ENCODE results near the gene SLC30A2.

Gene SLC30A2

GRCh38 chr1:26084844-26085243, 38.9 kb upstream of the SLC30A2 start:
- Histone ChIP-seq H3K4me3 (replicated peaks; ENCODE audit: insufficient read depth, low read length) (no peak overlapping the region), H3K27me3 (ENCODE audit: insufficient read depth, poor library complexity, severe bottlenecking) (peaks cover 3% of the 10 kb centered on the region), H3K27ac (replicated peaks) (no peak overlapping the region)
- no peak for DNase-seq (ENCODE audit: low read depth in 1 of 2, low spot score in 1 of 2)
- TF ChIP-seq POLR2AphosphoS5 (IDR thresholded peaks at IDR 0.05; ENCODE audit: low read depth) (no peak), GABPA (IDR thresholded peaks at IDR 0.05; ENCODE audit: low read depth) (no peak), SPI1 (IDR thresholded peaks at IDR 0.05; ENCODE audit: borderline replicate concordance, low read depth) (no peak)

GRCh38 chr1:26084091-26084561, 38.2 kb upstream of the SLC30A2 start:
- no peak for DNase-seq (ENCODE audit: low read depth in 1 of 2, low spot score in 1 of 2)
- Histone ChIP-seq H3K27ac (replicated peaks) (no peak overlapping the region), H3K4me3 (replicated peaks; ENCODE audit: insufficient read depth, low read length) (no peak overlapping the region), H3K27me3 (ENCODE audit: insufficient read depth, poor library complexity, severe bottlenecking) (peaks cover 3% of the 10 kb centered on the region)
- TF ChIP-seq GABPA (IDR thresholded peaks at IDR 0.05; ENCODE audit: low read depth) (no peak), CTCF (IDR thresholded peaks at IDR 0.05; ENCODE audit: insufficient read depth, low read length) (no peak), SPI1 (IDR thresholded peaks at IDR 0.05; ENCODE audit: borderline replicate concordance, low read depth) (no peak), REST (IDR thresholded peaks at IDR 0.05; ENCODE audit: insufficient replicate concordance, low read depth) (no peak), POLR2AphosphoS5 (IDR thresholded peaks at IDR 0.05; ENCODE audit: low read depth) (no peak)

- no peak for DNase-seq (ENCODE audit: low read depth in 1 of 2, low spot score in 1 of 2)
- no peak overlapping the region for H3K4me3 ChIP-seq (replicated peaks; ENCODE audit: insufficient read depth, low read length)
Measured at GRCh38 chr1:26083208-26083607, 37.3 kb upstream of the SLC30A2 start.

More at GRCh38 chr1:26083208-26083607, 37.3 kb upstream of the SLC30A2 start:
- H3K27ac ChIP-seq (replicated peaks) = no peak overlapping the region
- peaks cover 3% of the 10 kb centered on the region for H3K27me3 ChIP-seq (ENCODE audit: insufficient read depth, poor library complexity, severe bottlenecking)
- TF ChIP-seq REST (IDR thresholded peaks at IDR 0.05; ENCODE audit: insufficient replicate concordance, low read depth) (no peak), CTCF (IDR thresholded peaks at IDR 0.05; ENCODE audit: insufficient read depth, low read length) (no peak), SPI1 (IDR thresholded peaks at IDR 0.05; ENCODE audit: borderline replicate concordance, low read depth) (no peak), GABPA (IDR thresholded peaks at IDR 0.05; ENCODE audit: low read depth) (no peak), POLR2AphosphoS5 (IDR thresholded peaks at IDR 0.05; ENCODE audit: low read depth) (no peak)

Measured in HL-60 (cell line).